ENCODE data around the gene EPHA6. TPM values are rescaled to one million over a fixed set of nuclear protein-coding genes. Genes with fewer than 3 reads are reported as not detected.
A peak's percentile ranks its signal among the peaks of the same experiment; 100 is the strongest.
"Not testable (repeated sequence)": the region's sequence is repeated elsewhere in the genome, so short reads cannot be mapped to it uniquely, and the experiment has no call there.

The EPHA6 gene
- total RNA-seq, 1 experiment from 2014 or later: not detected

GRCh38 chr3:97265237-97266005 lies 451.0 kb downstream of the EPHA6 start:
- no peak for DNase-seq (ENCODE audit: low spot score)

- DNase-seq (ENCODE audit: low spot score): no peak
Measured at GRCh38 chr3:97269202-97269601, 454.8 kb downstream of the EPHA6 start.

- not testable (repeated sequence) for DNase-seq (ENCODE audit: low spot score)
Measured at GRCh38 chr3:97276879-97277550, 462.6 kb downstream of the EPHA6 start.

- DNase-seq (ENCODE audit: low spot score): no peak
Measured at GRCh38 chr3:97277708-97278107, 463.3 kb downstream of the EPHA6 start.

GRCh38 chr3:97278506-97278905 lies 464.1 kb downstream of the EPHA6 start:
- DNase-seq (ENCODE audit: low spot score): peak; percentile 15

- no peak for DNase-seq (ENCODE audit: low spot score)
Measured at GRCh38 chr3:97291901-97292300, 477.5 kb downstream of the EPHA6 start.

- DNase-seq (ENCODE audit: low spot score): no peak
Measured at GRCh38 chr3:97293596-97294131, 479.3 kb downstream of the EPHA6 start.

GRCh38 chr3:97297032-97297431 lies 482.6 kb downstream of the EPHA6 start:
- DNase-seq (ENCODE audit: low spot score): no peak

GRCh38 chr3:97301114-97301513 lies 486.7 kb downstream of the EPHA6 start:
- no peak for DNase-seq (ENCODE audit: low spot score)

GRCh38 chr3:97306226-97306625 lies 491.8 kb downstream of the EPHA6 start:
- DNase-seq (ENCODE audit: low spot score): no peak

- DNase-seq (ENCODE audit: low spot score): no peak
Measured at GRCh38 chr3:97338375-97338774, 524.0 kb downstream of the EPHA6 start.

- no peak for DNase-seq (ENCODE audit: low spot score)
Measured at GRCh38 chr3:97340940-97341339, 526.5 kb downstream of the EPHA6 start.

GRCh38 chr3:97347780-97348179 lies 533.4 kb downstream of the EPHA6 start:
- no peak for DNase-seq (ENCODE audit: low spot score)

- no peak for DNase-seq (ENCODE audit: low spot score)
Measured at GRCh38 chr3:97350971-97351370, 536.6 kb downstream of the EPHA6 start.

GRCh38 chr3:97353176-97353575 lies 538.8 kb downstream of the EPHA6 start:
- no peak for DNase-seq (ENCODE audit: low spot score)

GRCh38 chr3:97359977-97360376 lies 545.6 kb downstream of the EPHA6 start:
- DNase-seq (ENCODE audit: low spot score): no peak

- no peak for DNase-seq (ENCODE audit: low spot score)
Measured at GRCh38 chr3:97360804-97361203, 546.4 kb downstream of the EPHA6 start.

GRCh38 chr3:97384583-97384982 lies 570.2 kb downstream of the EPHA6 start:
- DNase-seq (ENCODE audit: low spot score): no peak

GRCh38 chr3:97388774-97389173 lies 574.4 kb downstream of the EPHA6 start:
- no peak for DNase-seq (ENCODE audit: low spot score)

- DNase-seq (ENCODE audit: low spot score): no peak
Measured at GRCh38 chr3:97389936-97390335, 575.5 kb downstream of the EPHA6 start.

GRCh38 chr3:97391167-97391566 lies 576.8 kb downstream of the EPHA6 start:
- no peak for DNase-seq (ENCODE audit: low spot score)

GRCh38 chr3:97409612-97410011 lies 595.2 kb downstream of the EPHA6 start:
- no peak for DNase-seq (ENCODE audit: low spot score)

GRCh38 chr3:97421565-97421964 lies 607.2 kb downstream of the EPHA6 start:
- no peak for DNase-seq (ENCODE audit: low spot score)

Measured in HT-29 (cell line).